LNCAP (cell line): ENCODE measurements around the gene CD276.

ENCODE experiments used
- CTCF ChIP-seq: fragments of 450-650 bp; IDR thresholded peaks from 2 replicates; pipeline ENCODE4 v1.5.1; 2017; ENCODE audit warnings: mild to moderate bottlenecking

Gene CD276

GRCh38 chr15:73740152-73741048 is 56.2 kb downstream of the CD276 start:
- no peak for TF ChIP-seq CTCF

GRCh38 chr15:73741321-73741836 is 57.2 kb downstream of the CD276 start:
- TF ChIP-seq CTCF, result no peak

GRCh38 chr15:73744293-73744692 is 60.1 kb downstream of the CD276 start:
- no peak for TF ChIP-seq CTCF

GRCh38 chr15:73745073-73745472 is 60.9 kb downstream of the CD276 start:
- TF ChIP-seq CTCF, result no peak

- TF ChIP-seq CTCF, result no peak
Observed at GRCh38 chr15:73746261-73746660, 62.1 kb downstream of the CD276 start.

- no peak for TF ChIP-seq CTCF
Observed at GRCh38 chr15:73746883-73747282, 62.7 kb downstream of the CD276 start.

GRCh38 chr15:73747847-73748590 is 63.8 kb downstream of the CD276 start:
- TF ChIP-seq CTCF, result no peak
